Measurements from ENCODE around the gene RGL1. TPM values are rescaled to one million over a fixed set of nuclear protein-coding genes. Genes with fewer than 3 reads are reported as not detected.

RGL1 gene
- total RNA-seq, 1 donor: 1.5 TPM

DNA sequence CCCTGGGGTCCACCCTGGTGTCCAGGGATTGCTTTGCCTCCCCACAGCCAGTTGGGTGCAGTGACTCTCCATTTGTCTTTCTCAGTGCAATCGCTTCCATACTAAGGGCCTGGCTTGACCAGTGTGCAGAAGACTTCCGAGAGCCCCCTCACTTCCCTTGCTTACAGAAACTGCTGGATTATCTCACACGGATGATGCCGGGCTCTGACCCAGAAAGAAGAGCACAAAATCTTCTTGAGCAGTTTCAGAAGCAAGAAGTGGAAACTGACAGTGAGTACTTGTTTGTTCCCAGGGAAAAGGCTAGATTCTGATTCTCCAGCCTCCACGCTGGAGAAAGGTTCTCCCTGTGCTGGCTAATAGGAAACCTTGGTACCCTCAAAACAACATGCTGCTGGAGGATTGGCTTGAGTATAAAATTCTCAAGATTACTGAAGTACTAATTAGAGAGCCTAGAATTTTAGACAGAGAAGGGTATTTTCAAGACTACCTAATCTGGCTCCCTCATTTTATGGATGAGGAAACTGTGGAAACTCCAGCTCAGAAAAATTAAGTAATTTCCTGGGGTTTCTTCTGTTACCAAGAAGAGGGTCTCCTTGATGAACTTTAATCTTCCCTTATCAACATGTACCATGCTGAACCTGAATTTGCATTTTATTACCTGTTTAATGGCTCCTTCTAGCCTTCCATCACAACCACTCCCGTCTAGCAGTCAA lies 75.8 kb downstream of the RGL1 start:
- H3K9me3 ChIP-seq (ENCODE audit: low read depth, low read length): no peaks in the 10 kb centered on the region
- H3K4me3 ChIP-seq (ENCODE audit: low read length): no peak overlapping the region
- peaks cover 34% of the 10 kb centered on the region for H3K4me1 ChIP-seq (ENCODE audit: insufficient read depth, low read length)
- no peaks in the 10 kb centered on the region for H3K27me3 ChIP-seq (ENCODE audit: insufficient read depth, low read length)

DNA sequence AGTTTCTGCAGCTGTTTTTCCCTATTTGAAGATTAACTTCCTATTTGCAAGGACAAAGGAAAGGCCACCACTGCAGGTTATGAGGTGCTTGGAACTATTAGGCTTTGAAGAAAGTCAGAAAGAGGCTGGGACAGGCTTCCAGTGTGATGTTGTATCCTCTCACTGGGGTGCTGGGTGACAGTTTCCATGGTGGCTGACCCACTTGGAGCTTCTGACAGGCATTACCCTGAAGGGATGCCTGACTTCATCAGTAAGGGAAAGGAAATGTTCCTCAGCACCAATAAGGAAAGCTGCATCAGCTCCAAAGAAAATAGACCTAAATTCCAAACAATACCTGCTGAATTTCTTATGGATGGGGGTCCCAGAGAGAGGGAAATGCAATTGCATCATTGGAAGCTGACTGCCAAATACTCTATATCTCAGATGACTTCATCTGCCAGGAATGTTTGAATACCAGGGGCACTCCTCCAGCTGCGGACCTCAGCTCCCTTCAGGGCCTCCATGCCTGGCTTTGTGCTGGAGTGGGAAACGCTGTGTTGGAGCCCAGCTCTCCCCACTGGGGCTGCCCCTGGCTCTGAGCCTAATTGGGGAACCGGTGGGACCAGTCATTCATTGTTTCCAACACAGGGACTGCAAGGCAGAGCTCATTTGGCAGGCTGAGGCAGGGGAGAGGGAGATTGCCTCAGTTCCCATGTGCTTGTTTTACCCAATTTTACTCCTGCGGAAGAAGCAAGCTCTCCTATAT lies 76.6 kb downstream of the RGL1 start:
- Histone ChIP-seq H3K4me3 (ENCODE audit: low read length) (no peak overlapping the region), H3K27me3 (ENCODE audit: insufficient read depth, low read length) (no peaks in the 10 kb centered on the region), H3K4me1 (ENCODE audit: insufficient read depth, low read length) (peaks cover 28% of the 10 kb centered on the region), H3K9me3 (ENCODE audit: low read depth, low read length) (no peaks in the 10 kb centered on the region)

DNA sequence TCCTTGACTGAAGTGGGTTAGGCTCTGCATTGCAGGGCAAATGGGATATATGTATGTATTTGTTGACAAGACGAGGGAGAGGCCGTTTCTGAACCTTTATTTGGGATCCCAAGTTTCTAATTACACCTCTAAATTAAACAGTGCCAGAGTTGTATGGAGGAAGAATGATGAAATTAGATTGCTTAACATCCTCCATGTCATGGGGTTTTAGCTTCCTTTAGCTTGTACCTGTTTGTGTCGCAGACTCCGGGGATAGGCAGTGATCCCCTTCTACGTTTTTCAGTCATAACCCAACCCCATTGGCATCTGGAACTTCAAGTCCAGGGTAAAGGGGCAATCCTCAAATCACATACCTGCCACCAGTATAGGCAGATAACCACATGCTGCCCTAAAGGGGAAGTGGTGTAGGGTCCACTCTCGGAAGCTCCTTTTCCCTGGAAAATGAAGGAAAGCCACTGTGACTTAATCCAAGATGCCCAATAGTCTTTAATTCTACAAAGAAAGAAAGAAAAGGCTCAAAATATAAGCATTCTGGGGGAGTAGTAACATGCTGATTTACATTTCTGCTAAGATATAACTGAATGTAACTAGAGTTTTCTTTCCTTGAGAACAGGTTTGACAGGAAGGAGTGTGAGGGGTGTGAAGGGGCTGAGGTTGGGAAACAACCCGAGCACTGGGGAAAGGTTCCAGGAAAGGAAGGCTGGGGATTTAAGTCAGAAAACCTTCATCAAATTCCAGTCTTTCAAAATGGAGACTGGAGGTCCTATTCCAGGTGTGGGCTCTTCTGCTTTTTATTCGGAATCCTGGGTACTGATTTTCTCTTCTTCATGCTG lies 77.6 kb downstream of the RGL1 start:
- no peaks in the 10 kb centered on the region for H3K27me3 ChIP-seq (ENCODE audit: insufficient read depth, low read length)
- H3K9me3 ChIP-seq (ENCODE audit: low read depth, low read length): no peaks in the 10 kb centered on the region
- peaks cover 28% of the 10 kb centered on the region for H3K4me1 ChIP-seq (ENCODE audit: insufficient read depth, low read length)

DNA sequence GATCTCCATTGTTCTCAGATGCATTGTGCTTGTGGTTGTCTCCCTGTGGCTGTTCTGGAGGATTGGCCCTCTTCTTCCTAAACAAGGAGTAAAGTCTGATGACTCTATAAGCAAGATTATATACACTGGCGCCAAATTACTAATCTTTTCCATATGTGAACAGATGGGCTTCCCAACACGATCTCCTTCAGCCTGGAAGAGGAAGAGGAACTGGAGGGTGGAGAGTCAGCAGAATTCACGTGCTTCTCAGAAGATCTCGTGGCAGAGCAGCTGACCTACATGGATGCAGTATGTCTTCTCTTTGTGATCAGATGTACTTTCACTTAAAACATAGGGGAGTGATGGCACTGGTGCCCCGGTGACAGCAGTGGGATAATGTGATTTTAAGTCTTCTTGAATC lies 78.7 kb downstream of the RGL1 start:
- Histone ChIP-seq H3K9me3 (ENCODE audit: low read depth, low read length) (no peaks in the 10 kb centered on the region), H3K4me1 (ENCODE audit: insufficient read depth, low read length) (peaks cover 32% of the 10 kb centered on the region), H3K4me3 (ENCODE audit: low read length) (no peak overlapping the region), H3K27me3 (ENCODE audit: insufficient read depth, low read length) (no peaks in the 10 kb centered on the region)

More for the DNA sequence above, 77.6 kb downstream of the RGL1 start:
- H3K4me3 ChIP-seq (ENCODE audit: low read length): no peak overlapping the region

DNA sequence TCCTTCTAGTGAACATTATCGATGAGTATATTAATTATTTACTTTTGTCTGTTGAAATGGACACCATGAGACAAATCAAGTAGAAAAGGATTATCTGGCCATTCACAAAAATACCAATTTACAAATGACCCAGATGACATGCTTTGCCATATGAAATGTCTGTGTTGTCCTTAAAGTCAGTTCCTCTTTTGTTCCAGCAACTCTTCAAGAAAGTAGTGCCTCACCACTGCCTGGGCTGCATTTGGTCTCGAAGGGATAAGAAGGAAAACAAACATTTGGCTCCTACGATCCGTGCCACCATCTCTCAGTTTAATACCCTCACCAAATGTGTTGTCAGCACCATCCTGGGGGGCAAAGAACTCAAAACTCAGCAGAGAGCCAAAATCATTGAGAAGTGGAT lies 79.6 kb downstream of the RGL1 start:
- Histone ChIP-seq H3K4me3 (ENCODE audit: low read length) (no peak overlapping the region), H3K4me1 (ENCODE audit: insufficient read depth, low read length) (peaks cover 32% of the 10 kb centered on the region), H3K27me3 (ENCODE audit: insufficient read depth, low read length) (no peaks in the 10 kb centered on the region), H3K9me3 (ENCODE audit: low read depth, low read length) (no peaks in the 10 kb centered on the region)

DNA sequence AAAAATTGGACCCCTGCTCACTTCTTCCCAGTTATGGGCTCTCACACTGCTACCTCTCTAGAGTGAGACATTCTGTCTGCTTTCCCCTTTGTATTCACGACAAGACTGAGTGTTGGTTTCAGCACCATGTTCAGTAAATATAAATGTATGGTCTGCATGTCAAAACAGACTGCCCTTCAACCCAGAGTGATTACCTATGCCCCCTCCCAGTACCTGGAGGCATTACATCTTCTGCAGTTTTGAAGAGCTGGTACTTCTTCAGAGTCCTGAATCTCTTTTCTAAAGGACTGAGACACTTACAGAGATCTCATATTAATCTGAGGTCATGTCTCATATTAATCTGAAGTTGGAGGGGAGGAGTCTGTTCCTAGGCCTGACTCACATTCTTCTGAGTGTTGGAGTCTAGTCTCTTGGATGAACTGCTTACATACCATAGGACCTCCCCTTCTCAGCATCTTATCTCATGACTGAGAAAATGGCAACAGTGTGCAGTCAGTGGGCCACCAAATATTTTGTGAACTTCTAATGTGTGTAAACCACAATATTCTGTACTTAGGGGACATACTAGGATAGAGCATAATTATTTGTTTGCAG lies 80.3 kb downstream of the RGL1 start:
- Histone ChIP-seq H3K4me1 (ENCODE audit: insufficient read depth, low read length) (peaks cover 32% of the 10 kb centered on the region), H3K4me3 (ENCODE audit: low read length) (no peak overlapping the region), H3K27me3 (ENCODE audit: insufficient read depth, low read length) (no peaks in the 10 kb centered on the region), H3K9me3 (ENCODE audit: low read depth, low read length) (no peaks in the 10 kb centered on the region)

DNA sequence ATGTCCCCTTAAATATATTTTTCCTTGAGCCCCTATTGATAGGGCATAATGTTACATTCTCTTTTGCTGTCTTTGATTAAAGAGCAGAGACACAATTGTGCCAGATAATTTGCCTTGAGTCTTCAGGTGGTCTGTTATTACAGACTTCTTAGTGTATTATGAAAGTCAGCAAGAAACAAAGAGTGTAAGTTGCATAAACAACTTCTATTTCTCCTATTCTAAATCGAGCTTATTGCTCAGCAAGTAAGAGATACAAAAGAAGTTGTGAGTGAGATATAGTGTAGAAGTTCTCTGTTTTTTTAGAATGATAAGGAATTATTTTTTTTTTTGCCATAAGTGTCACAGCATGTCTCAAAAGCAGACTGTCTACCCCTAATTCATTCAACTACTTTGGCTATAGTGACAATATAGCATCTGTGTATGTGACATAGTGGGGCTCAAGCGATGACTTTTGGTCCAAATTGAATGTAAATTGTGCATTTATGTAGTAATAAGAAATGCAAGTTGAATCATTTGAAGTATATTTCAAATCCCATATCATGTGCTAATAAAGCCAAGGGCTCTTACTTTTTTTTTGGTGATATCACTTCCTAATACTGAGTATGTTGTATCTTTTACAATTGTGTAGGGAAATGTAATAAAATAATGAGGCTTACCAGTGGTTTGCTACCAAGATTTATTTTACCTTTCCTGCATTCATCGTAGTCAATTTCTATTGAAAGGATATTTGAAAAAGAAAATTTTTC lies 81.3 kb downstream of the RGL1 start:
- H3K9me3 ChIP-seq (ENCODE audit: low read depth, low read length): no peaks in the 10 kb centered on the region
- no peaks in the 10 kb centered on the region for H3K27me3 ChIP-seq (ENCODE audit: insufficient read depth, low read length)
- H3K4me1 ChIP-seq (ENCODE audit: insufficient read depth, low read length): peaks cover 32% of the 10 kb centered on the region
- H3K4me3 ChIP-seq (ENCODE audit: low read length): no peak overlapping the region

DNA sequence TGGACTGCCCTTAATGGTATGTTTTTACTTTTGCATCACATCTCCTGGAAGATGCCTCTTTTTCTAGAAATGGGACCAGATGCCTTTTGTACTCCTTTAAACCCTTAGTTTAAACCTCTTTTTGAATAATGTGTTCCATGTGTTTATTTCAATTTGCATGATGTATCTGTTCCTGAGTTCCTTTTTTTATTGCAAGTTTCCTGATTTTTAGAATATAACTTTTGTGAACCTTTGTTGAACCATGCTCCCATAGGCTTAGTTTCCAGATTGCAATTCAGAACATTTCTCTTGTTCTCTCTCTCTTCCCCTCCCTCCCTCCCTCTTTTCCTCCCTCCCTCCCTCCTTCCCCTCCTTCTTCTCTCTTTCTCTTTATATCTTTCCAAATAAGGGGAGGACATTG lies 81.9 kb downstream of the RGL1 start:
- H3K4me1 ChIP-seq (ENCODE audit: insufficient read depth, low read length): peaks cover 30% of the 10 kb centered on the region
- H3K9me3 ChIP-seq (ENCODE audit: low read depth, low read length): no peaks in the 10 kb centered on the region
- no peak overlapping the region for H3K4me3 ChIP-seq (ENCODE audit: low read length)
- no peaks in the 10 kb centered on the region for H3K27me3 ChIP-seq (ENCODE audit: insufficient read depth, low read length)

DNA sequence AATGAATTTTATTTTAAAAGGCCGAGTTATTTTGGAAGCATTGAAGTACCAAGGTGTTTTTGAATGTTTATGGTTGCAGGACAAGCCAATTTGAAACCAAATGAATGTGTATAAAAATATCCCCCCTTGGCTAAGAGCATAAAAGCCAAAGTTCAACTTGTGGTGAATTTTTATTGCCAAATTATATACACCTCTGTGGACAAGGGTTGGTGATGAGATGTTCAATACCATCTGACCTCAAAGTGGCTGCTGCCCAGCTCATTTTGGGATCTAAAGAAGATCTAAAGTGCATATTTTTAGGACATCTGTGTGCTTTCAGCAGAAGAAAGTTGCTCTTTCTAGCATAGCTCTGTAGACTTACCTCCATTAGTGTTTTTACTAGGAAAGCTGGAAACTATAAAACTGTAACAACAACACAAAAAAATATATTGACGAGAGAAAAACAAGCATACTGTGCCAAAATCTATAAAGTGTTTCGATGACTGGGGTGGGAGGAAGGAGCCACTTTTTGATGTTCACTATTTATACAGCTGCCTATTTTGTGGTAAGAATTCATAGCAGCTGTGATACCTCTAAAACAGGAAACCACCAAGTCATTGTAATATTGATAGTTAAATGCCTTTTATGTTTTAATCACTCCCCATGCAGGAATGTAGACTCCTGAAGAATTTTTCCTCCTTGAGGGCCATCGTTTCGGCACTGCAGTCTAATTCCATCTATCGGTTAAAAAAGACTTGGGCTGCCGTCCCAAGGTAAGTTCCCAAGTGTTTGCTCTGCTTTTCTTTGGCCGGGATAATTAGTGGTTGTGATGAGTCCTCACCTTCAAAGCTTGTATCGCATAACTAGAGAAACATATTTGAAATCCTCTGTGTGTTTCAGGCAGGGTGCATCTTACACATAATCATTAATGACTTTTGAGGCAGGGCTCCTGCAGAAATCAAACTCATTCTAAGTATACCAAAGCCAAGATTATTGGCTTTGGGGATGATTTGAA lies 83.2 kb downstream of the RGL1 start:
- H3K9me3 ChIP-seq (ENCODE audit: low read depth, low read length): no peaks in the 10 kb centered on the region
- no peaks in the 10 kb centered on the region for H3K27me3 ChIP-seq (ENCODE audit: insufficient read depth, low read length)
- no peak overlapping the region for H3K4me3 ChIP-seq (ENCODE audit: low read length)
- H3K4me1 ChIP-seq (ENCODE audit: insufficient read depth, low read length): peaks cover 24% of the 10 kb centered on the region

DNA sequence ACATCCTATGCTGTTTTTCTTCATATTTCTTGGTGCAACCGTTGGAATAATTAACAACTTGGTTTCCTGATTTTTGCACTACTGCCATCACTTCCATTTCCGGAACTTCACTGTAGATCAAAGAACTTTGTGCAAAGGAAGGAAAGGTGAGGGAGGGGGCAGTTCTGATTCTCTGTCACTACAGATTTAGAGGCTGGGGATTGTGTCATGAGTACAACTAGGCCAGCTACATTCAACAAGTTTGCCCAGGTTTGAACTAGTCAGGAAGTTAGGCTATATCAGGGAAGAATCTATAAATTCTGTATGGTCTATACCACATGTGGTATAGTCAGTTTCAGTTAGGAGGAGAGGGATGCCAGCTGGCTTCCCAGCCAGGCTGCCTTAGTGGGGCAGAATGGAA lies 84.2 kb downstream of the RGL1 start:
- no peak overlapping the region for H3K4me3 ChIP-seq (ENCODE audit: low read length)
- H3K4me1 ChIP-seq (ENCODE audit: insufficient read depth, low read length): peaks cover 15% of the 10 kb centered on the region
- H3K27me3 ChIP-seq (ENCODE audit: insufficient read depth, low read length): no peaks in the 10 kb centered on the region
- H3K9me3 ChIP-seq (ENCODE audit: low read depth, low read length): no peaks in the 10 kb centered on the region

DNA sequence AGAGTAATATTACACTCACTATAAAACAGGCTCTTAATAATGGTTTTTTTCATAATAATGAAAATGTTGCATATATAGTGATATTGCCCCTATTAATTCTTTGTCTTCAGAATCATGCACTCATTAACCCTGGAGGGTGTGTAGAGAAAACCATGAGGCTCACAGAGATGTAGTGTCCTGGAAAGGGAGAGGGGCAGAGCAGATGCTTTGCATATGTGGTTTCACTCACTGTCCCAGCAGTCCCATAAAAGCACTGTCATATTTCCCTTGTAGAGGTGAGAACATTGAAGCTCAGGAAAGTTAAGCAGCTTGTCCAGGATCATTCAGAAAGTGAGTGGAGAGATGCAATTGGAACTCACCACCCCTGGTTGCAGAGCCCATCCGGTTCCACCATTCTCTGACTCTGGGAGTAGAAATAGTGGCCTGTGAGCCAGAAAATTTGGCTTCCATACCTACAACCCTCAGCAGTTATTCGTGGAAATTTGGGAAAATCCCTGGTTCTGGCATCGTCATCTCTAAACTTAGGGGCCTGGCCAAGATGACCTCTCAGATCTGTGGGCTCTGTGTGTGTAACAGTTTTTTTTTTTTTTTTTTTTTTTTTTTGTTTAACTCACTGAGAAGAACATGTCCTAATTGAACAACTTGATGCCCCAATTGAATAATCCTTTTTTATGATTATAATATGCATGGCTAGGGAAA lies 86.4 kb downstream of the RGL1 start:
- Histone ChIP-seq H3K27me3 (ENCODE audit: insufficient read depth, low read length) (no peaks in the 10 kb centered on the region), H3K4me3 (ENCODE audit: low read length) (no peak overlapping the region), H3K9me3 (ENCODE audit: low read depth, low read length) (no peaks in the 10 kb centered on the region), H3K4me1 (ENCODE audit: insufficient read depth, low read length) (peaks cover 20% of the 10 kb centered on the region)

DNA sequence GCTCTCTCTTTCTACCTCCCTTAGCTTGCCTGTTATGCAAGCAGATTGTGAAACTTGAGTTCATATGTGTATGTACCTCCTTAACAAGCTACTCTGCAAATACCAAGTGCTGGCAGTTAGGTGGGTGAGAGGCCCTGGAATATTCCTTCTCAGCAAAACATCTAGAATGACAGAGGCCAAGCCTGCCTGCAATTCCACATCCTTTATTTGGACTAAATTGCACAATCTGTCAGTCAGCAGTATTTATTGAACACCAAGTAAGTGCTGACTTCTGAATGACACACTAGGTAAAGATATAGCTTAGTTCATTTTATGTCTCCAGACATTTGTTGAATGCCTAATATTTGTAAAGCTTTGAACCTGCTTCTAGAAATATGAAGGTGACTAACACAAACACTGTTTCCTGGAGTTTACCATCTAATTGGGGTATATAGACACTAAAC lies 87.5 kb downstream of the RGL1 start:
- H3K9me3 ChIP-seq (ENCODE audit: low read depth, low read length): no peaks in the 10 kb centered on the region
- H3K4me1 ChIP-seq (ENCODE audit: insufficient read depth, low read length): peaks cover 30% of the 10 kb centered on the region
- no peaks in the 10 kb centered on the region for H3K27me3 ChIP-seq (ENCODE audit: insufficient read depth, low read length)
- H3K4me3 ChIP-seq (ENCODE audit: low read length): no peak overlapping the region

Measured in mononuclear cell (primary cell).